Astrocyte of the spinal cord (primary cell): ENCODE results near the gene ABR.
"Not testable (repeated sequence)": the region's sequence is repeated elsewhere in the genome, so short reads cannot be mapped to it uniquely, and the experiment has no call there.

Experiments used
- DNase-seq: peaks from one replicate; pipeline ENCODE4 v3.0.0; 2011; ENCODE audit warnings: low read depth, low spot score
- H3K4me3 ChIP-seq: 2 replicates; pipeline ENCODE4 v1.5.1; 2011; ENCODE audit warnings: low read depth, mild to moderate bottlenecking, low read length, moderate library complexity
- CTCF ChIP-seq: IDR thresholded peaks from 2 replicates; pipeline ENCODE4 v1.5.1; 2012; ENCODE audit warnings: low read depth, mild to moderate bottlenecking, low read length, inconsistent platforms
- in situ Hi-C: cut with HindIII; loops from 2 replicates; pipeline ENCODE4 v1.10.0; 2017; ENCODE audit warnings: low sequenced_read_pairs

Gene ABR

GRCh38 chr17:978103-979093 lies 201.4 kb downstream of the ABR start:
- TF ChIP-seq CTCF, result no peak
- in situ Hi-C loops, result no loop called here
- peak overlapping the region; percentile 65 for H3K4me3 ChIP-seq
- DNase-seq, result peak; percentile 15

- in situ Hi-C loops, result no loop called here
- TF ChIP-seq CTCF, result no peak
- DNase-seq, result no peak
- no peak overlapping the region for H3K4me3 ChIP-seq
Measured at GRCh38 chr17:977166-977565, 202.6 kb downstream of the ABR start.

GRCh38 chr17:976312-976711 lies 203.5 kb downstream of the ABR start:
- in situ Hi-C loops, result no loop called here
- no peak for DNase-seq

GRCh38 chr17:975371-975915 lies 204.3 kb downstream of the ABR start:
- in situ Hi-C loops, result no loop called here
- TF ChIP-seq CTCF, result no peak
- no peak for DNase-seq
- no peak overlapping the region for H3K4me3 ChIP-seq

More at GRCh38 chr17:976312-976711, 203.5 kb downstream of the ABR start:
- H3K4me3 ChIP-seq, result no peak overlapping the region
- no peak for TF ChIP-seq CTCF

- H3K4me3 ChIP-seq, in situ Hi-C loops, DNase-seq: not testable (repeated sequence)
Measured at GRCh38 chr17:974778-975177, 205.0 kb downstream of the ABR start.

- in situ Hi-C loops, result no loop called here
Measured at GRCh38 chr17:973053-973452, 206.7 kb downstream of the ABR start.

GRCh38 chr17:971861-972260 lies 207.9 kb downstream of the ABR start:
- in situ Hi-C loops, DNase-seq, H3K4me3 ChIP-seq: not testable (repeated sequence)

More at GRCh38 chr17:973053-973452, 206.7 kb downstream of the ABR start:
- no peak for TF ChIP-seq CTCF
- no peak overlapping the region for H3K4me3 ChIP-seq
- DNase-seq, result peak; percentile 37
